NCI-H2227 (cell line): ENCODE measurements around the gene PPP6R2.

Source experiments
- DNase-seq: peaks from one replicate; lab custom pipeline; 2025; ENCODE audit not compliant: unreplicated experiment; lab: John Stamatoyannopoulos, UW

The PPP6R2 gene

DNA sequence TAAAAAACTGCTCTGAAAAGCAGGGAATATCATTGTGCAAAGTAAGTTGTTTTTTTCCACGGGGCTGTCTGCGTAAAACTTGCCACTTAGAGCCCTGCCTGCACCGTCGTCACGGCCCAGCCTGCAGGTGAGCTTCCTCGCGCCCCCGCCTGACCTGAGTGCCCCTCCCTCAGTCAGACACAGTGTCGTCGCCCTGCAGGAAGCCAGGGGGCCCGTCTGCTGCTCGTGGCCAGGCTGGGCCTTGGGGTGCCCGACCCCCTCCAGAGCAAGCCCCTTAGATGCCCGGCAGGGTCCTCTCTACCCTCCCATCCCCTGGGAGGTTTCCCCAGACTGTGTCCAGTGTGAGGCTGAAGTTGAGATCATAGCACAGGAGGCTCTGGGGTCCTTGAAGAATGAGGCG is 100.1 kb downstream of the PPP6R2 start:
- DNase-seq, result no peak

DNA sequence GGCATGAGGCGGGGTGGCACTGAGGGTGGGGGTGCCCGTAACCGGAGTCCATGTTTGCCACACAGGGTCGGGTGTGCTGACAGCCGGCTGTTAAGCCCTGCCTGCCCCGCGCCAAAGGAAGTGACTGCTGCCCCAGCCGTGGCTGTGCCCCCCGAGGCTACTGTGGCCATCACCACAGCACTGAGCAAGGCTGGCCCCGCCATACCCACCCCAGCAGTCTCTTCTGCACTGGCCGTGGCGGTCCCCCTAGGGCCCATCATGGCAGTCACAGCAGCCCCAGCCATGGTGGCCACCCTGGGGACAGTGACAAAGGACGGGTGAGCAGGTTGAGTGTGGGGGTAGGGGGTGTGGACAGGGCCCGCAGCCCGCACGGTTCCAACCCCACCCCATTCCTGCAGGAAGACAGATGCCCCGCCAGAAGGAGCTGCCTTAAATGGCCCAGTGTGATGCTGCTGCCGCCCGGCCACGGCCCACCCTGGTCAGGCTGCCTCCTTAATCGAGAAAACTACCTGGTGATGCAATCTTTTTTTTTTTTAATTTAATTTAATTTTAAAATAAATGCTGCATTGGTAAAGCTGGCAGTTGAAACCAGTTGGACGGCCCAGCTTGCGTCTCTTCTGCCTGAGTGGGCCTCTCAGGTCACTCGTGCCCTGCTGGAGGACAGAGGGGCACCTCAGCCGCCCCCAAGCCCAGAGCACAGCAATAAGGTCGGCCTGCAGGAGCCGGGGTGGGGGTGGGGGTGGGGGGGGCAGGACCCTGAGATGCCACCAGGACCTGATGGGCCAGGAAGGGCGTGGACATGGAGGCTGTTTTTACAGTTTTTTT is 100.9 kb downstream of the PPP6R2 start:
- no peak for DNase-seq

DNA sequence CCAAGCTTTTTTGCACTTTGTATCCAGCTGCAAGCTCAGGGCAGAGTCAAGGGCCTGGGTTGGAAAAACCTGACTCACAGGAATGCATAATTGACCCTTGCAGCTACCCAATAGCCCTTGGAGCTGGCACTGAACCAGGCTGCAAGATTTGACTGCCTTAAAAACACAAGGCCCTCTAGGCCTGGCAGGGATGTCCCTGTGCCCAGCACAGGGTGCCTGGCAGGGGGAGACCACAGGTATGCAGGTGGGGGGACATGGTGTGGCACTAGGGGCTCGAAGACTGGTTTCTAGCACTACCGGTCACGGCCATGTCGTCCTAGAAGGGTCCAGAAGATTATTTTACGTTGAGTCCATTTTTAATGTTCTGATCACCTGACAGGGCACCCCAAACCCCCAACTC is 101.5 kb downstream of the PPP6R2 start:
- DNase-seq, result no peak

DNA sequence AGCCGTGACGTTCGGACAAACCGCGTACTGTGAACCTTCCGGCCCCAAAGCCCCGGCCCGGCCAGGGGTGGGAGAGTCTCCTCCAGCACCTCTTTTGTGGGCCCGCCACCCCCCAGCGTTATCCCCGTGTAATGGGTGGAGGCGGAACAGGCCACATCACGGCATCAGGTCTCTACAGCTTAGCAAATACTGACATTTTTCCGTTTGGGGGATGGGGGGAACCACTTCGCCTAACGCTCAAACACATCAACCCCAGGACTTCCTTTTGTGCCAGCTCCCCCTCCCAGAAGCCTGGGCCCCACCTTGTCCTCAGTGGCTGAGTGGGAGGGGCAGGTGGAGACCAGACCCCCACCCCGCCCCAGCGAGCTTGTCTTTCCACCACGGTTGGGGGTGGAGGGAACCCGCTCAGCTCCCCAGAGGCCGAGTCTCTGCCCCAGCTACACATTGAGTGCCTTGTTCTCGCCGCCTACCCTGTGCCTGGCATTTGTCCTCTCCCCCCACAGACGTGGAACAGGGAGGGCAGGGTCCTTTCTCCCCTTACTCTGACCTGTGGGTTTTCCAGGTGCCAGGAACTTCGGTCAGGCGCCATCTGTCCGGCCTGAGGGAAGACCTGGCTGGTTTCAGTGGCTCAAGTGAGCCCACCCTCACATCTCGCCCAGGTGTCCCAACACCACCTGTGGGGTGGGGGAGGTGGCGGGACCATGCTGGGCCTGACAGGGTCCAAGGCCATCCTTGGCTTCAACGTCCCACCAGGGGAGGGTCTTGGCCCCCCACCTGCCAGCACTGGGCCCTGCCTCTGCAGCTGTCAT is 102.1 kb downstream of the PPP6R2 start:
- DNase-seq, result no peak

DNA sequence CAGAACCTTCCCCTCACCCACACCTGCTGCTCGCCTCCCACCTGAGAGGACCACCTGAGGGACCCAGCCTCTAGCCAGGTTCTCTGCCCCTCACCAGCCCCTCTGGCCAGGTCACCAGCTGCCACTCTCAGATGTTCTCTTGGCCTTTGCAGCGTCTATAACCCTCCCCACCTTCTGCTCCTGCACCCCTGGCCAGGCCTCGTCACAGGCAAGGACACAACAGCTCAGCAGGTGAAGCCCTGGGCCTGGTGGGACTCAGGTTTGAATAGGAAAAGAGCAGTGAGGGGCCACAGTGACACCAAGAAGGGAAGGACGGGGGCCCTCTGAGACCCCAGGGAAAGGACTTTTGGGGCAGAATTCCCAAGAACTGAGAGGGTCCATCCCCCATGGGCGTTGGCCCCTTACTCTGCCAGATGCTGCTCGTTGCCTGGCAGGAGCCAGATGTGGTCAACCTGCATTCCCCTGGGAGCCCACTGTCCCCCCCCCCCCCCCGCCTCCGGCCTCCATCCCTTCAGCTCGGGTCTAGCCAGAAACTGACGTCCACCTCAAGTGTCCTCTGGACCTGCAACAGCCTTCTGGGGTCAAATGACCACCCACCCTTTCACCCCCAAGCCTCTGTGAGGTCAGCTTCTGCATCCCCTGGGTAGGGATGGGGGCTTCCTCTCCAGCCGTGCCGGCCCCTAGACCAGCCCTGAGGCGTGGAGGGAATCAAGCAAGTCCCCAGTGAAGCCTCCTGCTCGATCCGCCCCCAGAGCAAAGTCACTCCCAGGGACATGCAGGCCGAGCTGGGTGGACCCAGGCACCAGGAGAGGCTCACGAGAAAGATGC is 103.0 kb downstream of the PPP6R2 start:
- no peak for DNase-seq

DNA sequence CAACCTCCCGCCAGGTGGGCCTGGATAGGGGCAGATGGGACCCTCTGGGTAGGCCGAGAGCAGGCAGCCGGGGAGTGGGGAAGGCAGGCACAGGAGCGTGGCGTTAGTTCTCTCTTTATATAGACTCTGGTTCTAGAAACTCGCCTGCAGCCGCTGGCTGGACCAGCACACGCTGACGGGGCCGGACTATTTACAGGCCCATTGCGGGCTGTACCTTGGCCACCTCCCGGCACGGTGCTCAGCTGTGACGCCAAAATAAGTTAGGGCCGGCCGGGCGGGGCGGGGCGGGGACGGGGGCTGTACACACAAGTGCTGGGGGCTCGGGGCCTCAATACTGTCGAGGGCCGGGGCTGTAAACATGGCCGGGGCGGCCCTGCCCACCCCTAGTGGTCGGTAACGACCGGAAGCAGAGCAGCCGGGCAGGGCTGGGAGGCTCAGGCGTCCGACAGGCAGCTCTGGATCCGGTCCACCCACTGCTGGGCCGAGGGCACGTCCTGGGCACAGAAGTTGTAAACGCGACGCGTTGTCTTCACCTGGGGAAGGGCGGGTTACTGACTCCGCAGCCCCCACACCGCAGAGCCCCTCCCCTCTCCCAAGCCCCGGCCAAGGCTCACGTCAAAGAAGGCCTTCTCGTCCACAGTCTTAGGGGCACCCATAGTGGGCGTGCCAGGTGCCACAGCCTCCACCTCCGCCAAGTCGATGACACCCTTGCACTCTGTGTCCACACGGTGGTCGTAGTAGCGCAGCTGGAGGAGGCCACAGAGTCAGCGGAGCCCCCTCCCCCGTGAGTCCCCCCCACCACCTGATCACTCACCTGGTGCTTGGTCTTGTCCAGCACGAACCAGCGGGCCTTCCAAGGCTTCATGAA is 103.8 kb downstream of the PPP6R2 start:
- DNase-seq, result no peak

DNA sequence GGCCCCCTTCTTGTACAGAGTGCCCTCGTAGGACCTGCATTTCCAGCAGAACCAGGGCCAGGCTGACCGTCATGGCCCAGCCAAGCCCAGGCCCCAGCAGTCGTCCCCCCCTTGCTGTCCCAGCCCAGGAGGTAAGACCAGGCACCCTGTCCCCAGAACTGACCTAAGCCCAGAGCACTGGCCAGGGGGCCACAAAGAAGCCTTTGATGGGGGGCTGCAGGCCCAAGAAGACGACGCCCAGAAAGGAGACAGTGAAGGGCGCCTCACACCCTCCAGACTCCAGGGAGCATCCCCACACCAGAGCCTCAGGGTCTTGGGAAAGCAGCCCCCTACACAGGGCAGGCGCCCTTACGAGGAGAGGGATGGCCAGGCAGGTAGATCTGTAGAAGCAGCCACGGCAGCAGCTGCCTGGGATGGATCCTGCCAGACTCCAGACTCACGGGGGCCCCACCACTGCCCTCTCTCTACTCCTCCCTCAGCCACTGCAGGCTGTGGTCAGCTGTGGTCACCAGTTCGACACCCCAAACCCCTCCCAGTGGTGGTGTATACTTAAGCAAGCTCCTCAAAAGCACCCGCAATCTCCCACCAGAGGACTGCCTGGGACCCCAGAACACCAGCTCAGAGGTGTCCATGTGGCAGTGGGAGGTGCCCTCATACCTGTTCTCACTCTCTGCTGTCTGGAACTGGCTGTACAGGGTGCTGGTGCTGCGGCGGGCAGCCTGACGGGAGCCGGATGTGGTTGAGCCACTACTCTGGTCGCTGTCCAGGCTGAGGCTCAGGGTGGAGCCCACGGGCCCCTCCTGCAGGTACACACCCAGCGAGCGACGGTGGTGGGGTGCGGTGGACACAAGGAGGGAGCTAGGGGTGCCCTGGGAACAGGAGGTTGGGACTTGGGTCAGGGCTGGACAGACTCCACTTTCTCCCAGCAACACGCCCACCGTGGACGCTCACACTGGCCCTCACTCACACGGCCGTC is 104.7 kb downstream of the PPP6R2 start:
- no peak for DNase-seq

DNA sequence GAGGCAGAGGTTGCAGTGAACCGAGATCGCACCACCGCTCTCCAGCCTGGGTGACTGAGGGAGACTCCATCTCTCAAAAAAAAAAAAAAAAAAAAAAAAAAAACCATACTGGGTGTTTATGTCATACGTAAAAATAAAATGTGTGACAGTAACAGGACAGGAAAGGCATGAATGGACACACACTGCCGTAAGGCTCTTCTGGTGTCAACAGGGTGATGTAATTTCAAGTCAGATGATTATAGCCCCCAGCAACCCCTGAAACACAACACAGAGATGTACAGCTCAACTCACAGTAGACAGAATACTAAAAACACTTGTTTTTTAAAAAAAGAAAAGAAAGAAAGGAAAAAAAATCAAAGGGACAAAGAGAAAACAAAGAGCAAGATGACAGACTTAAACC is 109.5 kb downstream of the PPP6R2 start:
- DNase-seq, result no peak

DNA sequence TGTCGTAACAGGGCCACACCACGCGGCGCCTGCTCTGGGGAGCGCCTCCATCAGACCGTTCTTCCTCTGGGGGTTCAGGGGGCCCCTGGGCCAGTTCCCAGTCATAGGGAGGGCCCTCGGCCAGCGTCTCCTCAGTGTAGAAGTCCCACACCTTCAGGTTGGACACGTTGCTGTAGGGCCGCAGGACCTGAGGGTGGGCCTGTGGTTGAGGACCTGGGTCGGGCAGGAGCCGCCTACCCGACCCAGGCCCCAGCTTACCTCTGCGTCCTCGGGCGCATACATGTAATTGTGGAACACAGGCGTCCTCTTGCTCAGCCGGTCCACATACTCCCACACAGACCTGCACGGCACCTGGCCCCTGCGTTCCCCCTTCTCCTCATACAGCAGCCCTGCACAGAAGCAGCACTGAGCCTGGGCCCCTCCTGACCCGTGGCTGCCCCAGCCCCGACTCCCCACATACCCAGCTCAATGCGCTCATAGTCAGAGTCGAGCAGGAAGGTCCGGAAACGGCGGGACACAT is 111.5 kb downstream of the PPP6R2 start:
- no peak for DNase-seq

DNA sequence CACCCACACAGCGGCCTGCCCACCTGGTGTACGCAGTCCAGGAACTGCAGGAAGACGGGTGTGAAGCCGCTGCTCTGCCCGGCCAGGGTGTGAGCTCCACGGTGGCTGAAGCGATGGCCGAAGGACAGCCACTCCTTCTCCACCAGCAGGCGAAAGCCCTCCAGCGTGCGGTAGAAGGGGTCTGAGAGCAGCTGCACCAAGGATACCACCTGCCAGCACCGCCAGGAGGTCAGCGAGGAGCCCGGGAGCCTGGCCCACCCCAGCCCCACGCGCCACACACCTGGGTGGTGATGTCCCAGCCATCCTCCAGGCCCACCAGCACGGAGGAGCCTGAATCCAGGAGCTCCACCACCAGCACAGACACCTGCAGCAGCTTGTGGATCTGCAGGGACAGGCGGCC is 112.1 kb downstream of the PPP6R2 start:
- DNase-seq, result no peak

DNA sequence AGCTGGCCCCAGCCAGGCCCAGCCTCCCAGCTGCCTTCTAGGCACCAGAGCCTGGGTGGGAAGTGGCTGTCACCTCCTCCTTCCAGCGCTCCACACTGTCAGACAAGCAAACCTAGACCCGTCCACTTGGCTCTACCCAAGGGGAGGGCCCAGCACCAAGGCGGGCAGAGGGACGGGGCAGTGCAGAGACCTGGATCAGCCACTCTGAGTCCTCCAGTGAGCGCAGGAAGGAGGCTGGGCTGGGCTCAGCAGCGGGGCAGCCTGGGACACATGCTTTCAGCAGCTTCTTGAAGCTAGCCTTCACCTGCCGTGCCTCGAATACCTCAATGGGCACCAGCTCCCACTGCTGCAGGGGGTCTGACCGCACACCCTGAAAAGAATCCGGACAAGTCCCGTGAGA is 112.9 kb downstream of the PPP6R2 start:
- no peak for DNase-seq

DNA sequence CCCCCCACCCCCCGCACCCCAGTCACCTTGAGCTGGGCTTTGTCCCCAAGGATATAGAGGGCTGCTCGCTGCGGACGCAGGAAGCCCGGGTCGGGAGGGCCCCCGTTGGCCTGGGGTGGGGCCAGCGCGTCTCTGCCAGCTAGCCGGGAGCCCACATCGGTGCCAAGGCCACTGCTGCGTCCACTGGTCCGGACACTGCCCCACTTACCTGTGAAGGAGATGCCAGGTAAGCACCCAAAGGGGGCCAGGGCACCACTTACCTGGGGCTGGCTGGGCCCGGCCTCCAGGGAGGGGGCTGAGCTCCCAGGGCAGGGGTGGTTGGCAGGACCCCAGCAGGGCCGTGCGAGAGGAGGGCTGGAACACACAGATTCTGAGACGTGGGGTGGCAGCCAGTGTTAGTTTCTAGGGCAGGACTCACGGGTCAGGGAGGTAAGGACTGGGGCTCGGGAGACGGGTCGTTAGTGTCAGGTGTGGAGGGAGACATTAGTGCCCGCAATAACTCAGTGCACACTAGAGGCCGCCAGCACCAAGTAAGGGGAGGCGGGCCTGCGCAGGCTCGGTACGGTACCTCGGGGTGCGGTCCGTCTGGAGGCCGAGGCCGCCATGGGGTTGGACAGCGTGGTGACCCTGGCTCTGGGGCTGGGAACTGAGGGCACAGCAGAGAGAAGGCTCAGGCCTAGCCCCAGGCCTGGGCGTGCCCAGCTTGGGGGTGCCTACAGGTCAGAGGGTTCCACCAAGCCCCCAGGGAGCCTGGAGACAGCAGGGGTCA is 113.5 kb downstream of the PPP6R2 start:
- no peak for DNase-seq

DNA sequence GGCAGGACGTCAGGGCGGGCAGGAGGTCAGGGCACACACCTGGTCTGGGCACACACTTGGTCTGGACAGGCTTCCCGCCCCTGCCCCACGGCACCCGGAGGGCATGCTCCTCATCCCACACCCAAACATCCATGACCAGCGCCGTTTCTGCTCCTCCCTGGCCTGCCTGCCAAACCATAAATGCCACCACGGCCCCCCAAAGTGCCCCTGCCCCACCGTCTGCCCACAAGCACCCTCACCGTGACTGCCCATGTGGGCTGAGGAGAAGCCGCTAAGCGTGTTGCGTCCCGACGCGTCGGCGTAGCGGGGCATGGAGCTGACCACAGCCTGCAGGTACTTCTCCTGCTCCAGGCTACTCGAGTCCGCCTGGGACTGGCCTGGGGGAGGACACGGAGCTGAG is 115.9 kb downstream of the PPP6R2 start:
- DNase-seq, result no peak

DNA sequence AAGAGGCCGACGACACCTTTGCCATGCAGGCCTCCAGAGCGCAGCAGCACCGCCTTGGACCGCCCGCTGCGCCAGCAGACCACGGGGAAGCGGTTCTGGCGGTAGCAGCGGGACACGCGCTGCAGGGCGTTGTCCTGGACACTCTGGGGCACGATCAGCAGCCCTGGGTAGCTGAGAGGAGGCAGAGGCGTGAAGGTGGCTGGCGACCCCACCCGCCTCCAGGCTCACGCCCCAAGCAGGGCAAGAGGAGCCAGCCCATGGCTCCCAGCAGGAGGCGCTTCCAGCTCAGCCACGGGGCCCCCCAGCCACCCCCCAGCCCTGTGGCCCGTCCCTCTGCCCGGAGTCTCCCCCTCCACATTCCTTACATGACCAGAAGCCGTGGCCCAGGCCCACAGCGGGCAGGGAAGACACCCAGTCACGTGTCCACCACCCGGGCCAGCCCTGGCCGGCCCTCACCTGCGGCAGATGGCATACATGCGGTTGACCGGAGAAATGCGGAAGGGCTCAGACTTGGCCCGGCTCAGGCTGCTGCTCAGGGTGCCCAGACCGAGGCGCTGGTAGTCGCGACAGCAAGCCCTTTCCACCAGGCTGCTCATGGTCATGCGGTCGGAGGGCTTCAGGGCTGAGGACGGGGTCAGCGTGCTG is 116.5 kb downstream of the PPP6R2 start:
- DNase-seq, result no peak

DNA sequence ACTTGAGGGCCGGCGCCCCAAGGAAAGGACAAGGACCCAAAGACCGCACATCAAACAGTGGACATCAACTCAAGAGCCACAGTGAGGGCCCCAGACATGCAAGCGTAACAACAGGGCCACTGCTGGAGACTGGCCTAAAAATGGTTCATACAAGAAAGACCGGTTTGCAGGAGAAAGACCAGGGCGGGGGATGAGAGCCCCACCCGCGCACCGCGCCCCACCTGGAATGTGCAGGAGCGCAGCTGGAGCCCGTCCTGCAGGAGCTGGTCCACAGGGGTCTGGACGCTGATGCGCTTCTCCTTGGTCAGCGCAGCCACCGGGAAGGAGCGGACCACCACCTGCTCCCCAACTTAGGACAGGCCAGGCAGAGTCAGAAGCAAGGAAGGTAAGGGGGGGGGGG is 117.8 kb downstream of the PPP6R2 start:
- no peak for DNase-seq

DNA sequence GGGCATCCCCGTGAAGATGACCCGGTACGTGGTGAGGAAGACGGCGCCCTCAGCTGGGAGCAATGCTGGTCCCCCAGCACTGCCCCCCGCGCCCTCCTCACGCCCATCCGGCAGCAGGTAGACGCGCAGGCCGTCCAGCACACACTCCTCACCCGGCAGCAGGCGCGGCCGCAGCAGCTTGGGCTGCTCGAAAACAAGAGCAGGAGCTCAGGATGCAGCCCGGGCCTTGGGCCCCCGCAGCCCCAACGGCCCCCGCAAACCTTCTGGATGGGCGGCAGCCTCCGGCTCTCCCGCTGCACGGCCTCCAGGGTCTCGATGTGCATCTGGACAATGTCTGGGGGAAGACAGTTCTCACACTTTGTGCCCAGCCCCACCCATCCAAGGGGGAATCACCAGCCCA is 118.4 kb downstream of the PPP6R2 start:
- no peak for DNase-seq

DNA sequence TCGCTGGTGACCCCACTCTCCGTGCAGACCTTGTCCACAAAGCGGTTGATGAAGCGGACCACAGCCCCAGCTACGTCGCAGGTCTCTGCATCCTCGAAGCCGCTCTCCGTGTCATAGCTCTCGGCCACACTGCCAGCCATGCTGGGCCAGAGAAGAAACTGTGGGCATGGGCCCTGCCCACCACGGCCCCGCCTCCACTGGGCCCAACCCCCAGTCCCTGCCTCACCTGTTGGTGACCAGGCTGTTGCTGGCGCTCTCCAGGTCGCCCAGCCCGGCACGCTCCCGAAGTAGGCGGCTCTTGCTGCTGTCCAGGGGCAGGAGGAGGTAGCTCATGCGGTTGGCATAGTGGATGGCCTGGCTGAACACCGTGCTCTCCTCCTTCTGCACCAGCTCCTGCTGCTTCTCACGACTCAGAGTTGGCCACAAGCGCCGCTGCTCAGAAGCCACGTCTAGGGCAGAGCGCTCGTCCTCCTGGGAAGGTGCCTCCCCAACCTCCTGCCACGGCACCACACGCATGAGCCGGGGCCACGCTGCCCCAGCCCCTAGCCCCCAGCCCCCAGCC is 118.9 kb downstream of the PPP6R2 start:
- no peak for DNase-seq
